Prostate gland (tissue), 2 donors: ENCODE data around the gene CTIF. TPM values are rescaled to one million over a fixed set of nuclear protein-coding genes. Genes with fewer than 3 reads are reported as not detected.

ENCODE experiments used
- DNase-seq: peaks from one replicate; pipeline ENCODE4 v3.0.0-alpha.2; 2019; ENCODE audit warnings: low spot score
- H3K27ac ChIP-seq, 2 donors: fragments of 200-600 bp; sonication (generic); 2 replicates each; pipeline ENCODE4 v1.5.1; 2017 to 2019
- H3K27me3 ChIP-seq: fragments of 200-600 bp; sonication (generic); replicated peaks from 2 replicates; pipeline ENCODE4 v1.5.1; 2019; ENCODE audit not compliant: insufficient read depth
- H3K36me3 ChIP-seq, 2 donors: fragments of 200-600 bp; sonication (generic); 1 replicate in 1 of 2; 2 replicates in 1 of 2; pipeline versions ENCODE4 v1.5.1 to v1.8.1; 2017 to 2019
- H3K4me1 ChIP-seq: fragments of 200-600 bp; sonication (generic); replicated peaks from 2 replicates; pipeline ENCODE4 v1.5.1; 2019
- H3K4me3 ChIP-seq, 2 donors: fragments of 200-600 bp; sonication (generic); 2 replicates each; pipeline ENCODE4 v1.5.1; 2017 to 2019
- H3K9me3 ChIP-seq: fragments of 200-600 bp; sonication (generic); 2 replicates; pipeline ENCODE4 v1.5.1; 2017
- POLR2A ChIP-seq: fragments of 450-650 bp; IDR thresholded peaks from one replicate; pipeline ENCODE4 v1.6.1; 2016; ENCODE audit warnings: antibody characterized with exemption, mild to moderate bottlenecking
- POLR2AphosphoS5 ChIP-seq: sonication (generic); formaldehyde crosslinking; IDR thresholded peaks from one replicate; pipeline ENCODE4 v1.6.1; 2017; ENCODE audit warnings: antibody characterized with exemption
- WGBS: methylation state at CpG from one replicate; pipeline ENCODE4 v1.1.5; 2018; 5-methylcytosine and 5-hydroxymethylcytosine counted together
- intact Hi-C: fragments of 100-400 bp; cut with DNase I; formaldehyde crosslinking; loops from one replicate; pipeline ENCODE4 v1.14.2; 2022
- total RNA-seq, 2 donors: library from RNA; depleted of rRNA; stranded (reverse); fragments of >200 nt; gene quantifications; one replicate each; pipeline ENCODE4 v1.1.0, GENCODE V29; 2016
- TF ChIP-seq, protein P1 (sequence below), 4 experiments: fragments of 200-600 bp in 2 of 4; fragments of 450-650 bp in 2 of 4; sonication (generic) in 2 of 4; IDR thresholded peaks; 1 replicate in 3 of 4; 2 replicates in 1 of 4; pipeline ENCODE4 v1.5.1; 2016 to 2019; ENCODE audit warnings: antibody characterized with exemption in 4 of 4, mild to moderate bottlenecking in 2 of 4, moderate library complexity in 2 of 4

CTIF gene
- total RNA-seq, 2 donors from 2014 or later = 8.1 to 57.9 TPM

DNA sequence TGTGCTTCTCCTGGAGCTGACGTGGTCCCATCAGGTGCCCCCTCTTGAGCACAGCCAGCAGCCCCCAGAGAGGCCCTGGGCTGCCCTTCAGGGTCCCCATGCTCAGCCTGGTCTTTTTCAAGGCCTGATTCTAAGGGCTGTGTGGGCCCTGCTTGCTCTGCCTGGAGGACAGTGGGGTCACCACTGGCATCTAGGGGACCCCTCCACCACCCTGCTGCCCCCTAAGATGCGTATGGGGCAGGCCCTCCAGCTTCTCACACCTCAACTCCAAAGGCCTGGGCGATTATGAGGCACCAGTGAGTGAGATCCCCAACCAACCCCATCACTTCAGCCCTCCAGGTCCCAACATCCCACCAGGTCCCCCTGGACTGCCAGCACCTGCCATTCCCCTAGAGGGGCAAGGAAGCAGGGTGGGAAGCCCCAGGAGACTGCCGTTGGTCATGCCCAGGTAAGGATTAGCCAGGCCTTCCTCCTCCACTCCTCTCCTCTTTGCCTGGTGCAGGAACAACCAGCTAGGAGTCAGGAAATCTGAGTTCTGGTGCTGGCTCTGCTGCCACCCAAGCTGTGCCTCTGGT, 297.5 kb downstream of the CTIF start:
- H3K27ac ChIP-seq = no peak overlapping the region
- no peak for DNase-seq
- H3K4me1 ChIP-seq = no peaks in the 10 kb centered on the region
- intact Hi-C loops = no loop called here
- no peaks in the 10 kb centered on the region for H3K9me3 ChIP-seq
- no peaks in the 10 kb centered on the region for H3K27me3 ChIP-seq
- no peak for TF ChIP-seq POLR2AphosphoS5
- TF ChIP-seq, protein P1, sequence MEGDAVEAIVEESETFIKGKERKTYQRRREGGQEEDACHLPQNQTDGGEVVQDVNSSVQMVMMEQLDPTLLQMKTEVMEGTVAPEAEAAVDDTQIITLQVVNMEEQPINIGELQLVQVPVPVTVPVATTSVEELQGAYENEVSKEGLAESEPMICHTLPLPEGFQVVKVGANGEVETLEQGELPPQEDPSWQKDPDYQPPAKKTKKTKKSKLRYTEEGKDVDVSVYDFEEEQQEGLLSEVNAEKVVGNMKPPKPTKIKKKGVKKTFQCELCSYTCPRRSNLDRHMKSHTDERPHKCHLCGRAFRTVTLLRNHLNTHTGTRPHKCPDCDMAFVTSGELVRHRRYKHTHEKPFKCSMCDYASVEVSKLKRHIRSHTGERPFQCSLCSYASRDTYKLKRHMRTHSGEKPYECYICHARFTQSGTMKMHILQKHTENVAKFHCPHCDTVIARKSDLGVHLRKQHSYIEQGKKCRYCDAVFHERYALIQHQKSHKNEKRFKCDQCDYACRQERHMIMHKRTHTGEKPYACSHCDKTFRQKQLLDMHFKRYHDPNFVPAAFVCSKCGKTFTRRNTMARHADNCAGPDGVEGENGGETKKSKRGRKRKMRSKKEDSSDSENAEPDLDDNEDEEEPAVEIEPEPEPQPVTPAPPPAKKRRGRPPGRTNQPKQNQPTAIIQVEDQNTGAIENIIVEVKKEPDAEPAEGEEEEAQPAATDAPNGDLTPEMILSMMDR (IDR thresholded peaks at IDR 0.05) = no peak
- TF ChIP-seq POLR2A = no peak
- no peak overlapping the region for H3K4me3 ChIP-seq
- WGBS = 95% methylated on average over 4 of the region's 4 CpGs
- no peaks in the 10 kb centered on the region for H3K36me3 ChIP-seq

DNA sequence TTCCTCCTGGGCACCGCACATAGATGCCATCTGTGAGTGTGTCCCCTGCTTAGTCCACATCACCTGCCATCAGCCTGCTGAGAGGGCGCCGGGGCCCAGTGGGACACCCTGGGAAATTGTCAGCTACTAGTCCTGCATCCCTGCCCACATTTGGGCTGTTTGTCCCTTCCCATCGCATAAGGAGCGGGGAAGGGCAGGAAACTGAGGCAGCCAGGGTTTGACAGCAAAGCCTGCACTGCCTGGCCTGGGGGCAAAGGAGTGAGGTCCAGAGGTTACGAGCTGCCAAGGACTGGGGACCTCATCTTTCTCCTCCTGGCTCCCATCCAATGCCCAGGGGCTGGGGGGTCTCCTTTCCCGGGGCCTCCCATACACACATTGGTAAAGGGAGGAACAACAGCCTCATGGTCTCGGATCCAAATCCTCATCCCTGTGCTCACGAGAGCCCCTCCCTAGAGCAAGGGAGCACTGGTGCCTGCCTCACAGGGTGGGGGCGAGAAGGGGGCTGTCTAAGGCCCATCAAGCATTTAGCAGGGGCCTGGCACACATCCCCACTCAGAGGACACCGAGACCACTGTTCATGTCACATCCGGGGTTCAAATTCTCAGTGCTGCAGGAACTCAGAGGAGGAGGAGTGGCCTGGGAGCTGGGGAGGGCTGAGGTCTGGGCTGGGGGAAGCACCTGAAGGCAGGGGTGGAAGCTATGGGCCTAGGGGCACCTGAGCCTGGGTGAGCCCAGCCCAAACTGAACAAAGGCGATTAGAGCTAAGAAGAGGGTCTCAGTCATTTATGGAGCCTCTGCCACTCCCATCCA, 298.2 kb downstream of the CTIF start:
- DNase-seq = no peak
- intact Hi-C loops = no loop called here
- no peak for TF ChIP-seq POLR2A
- TF ChIP-seq, protein P1 (IDR thresholded peaks at IDR 0.05) = no peak
- no peak for TF ChIP-seq POLR2AphosphoS5
- no peaks in the 10 kb centered on the region for H3K27me3 ChIP-seq
- H3K4me3 ChIP-seq = no peak overlapping the region
- H3K9me3 ChIP-seq = no peaks in the 10 kb centered on the region
- no peak overlapping the region for H3K27ac ChIP-seq
- WGBS = 90% methylated on average over 13 of the region's 13 CpGs
- no peaks in the 10 kb centered on the region for H3K4me1 ChIP-seq
- H3K36me3 ChIP-seq = no peaks in the 10 kb centered on the region

DNA sequence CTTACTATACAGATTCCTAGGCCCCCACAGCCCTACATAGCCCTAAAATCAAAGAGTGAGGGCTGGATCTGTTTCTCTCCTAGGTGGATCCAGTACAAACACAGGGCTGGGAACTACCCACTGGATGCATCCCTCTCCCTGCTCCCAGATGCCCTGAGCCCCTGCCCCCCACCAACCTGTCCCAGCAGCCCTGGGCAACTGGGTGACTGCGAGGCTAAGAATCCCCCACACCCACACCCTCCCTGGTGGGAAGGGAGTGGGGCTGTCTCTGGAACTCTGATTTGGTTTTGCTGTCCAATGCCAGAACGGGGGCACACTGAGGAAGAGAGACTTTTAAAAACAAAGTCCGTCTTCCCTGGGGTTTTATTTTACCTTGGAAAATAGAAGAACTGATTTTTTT, 298.8 kb downstream of the CTIF start:
- DNase-seq = no peak
- Histone ChIP-seq H3K27ac (no peak overlapping the region), H3K27me3 (no peaks in the 10 kb centered on the region), H3K9me3 (no peaks in the 10 kb centered on the region), H3K4me1 (no peaks in the 10 kb centered on the region), H3K36me3 (no peaks in the 10 kb centered on the region), H3K4me3 (no peak overlapping the region)
- TF ChIP-seq POLR2A (no peak), POLR2AphosphoS5 (no peak)
- TF ChIP-seq, protein P1 (IDR thresholded peaks at IDR 0.05) = no peak
- WGBS = 95% methylated on average over 3 of the region's 3 CpGs
- intact Hi-C loops = no loop called here

DNA sequence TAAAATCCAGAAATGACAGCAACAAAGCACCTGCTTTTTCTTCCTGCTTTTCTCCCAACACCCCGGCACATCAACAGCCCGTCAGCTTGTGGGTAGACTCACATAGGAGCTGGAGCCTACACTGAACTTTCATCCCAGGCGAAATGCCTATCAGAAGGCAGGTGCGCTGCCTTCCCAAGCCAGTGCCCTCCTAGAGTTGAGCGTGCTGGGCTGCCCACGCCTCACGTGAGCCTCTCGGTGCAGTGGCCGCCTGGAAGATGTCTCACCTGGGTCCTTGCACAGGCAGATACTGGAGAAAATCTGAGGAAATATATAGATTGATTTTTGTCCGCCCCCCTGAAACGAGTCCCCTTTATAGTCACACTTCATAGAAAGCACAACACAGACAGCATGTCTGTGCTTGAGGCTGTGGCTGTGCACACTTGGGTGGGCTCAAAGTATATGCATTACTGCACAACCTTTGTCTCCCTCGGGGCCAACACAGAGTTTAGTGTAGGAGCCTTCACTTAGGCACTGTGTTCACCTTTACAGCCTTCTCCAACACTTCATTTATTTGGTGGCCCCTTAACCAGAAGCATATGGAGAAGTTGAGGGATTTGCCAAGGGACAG, 299.4 kb downstream of the CTIF start:
- no peaks in the 10 kb centered on the region for H3K36me3 ChIP-seq
- no peaks in the 10 kb centered on the region for H3K27me3 ChIP-seq
- no peaks in the 10 kb centered on the region for H3K9me3 ChIP-seq
- no peaks in the 10 kb centered on the region for H3K4me1 ChIP-seq
- 92% methylated on average over 12 of the region's 12 CpGs for WGBS
- intact Hi-C loops = no loop called here
- no peak overlapping the region for H3K4me3 ChIP-seq
- H3K27ac ChIP-seq = no peak overlapping the region
- no peak for DNase-seq
- TF ChIP-seq POLR2AphosphoS5 = no peak
- TF ChIP-seq, protein P1 (IDR thresholded peaks at IDR 0.05) = no peak
